22Rv1 (cell line): ENCODE results near the gene DMD.

Source experiments
- H3K27ac ChIP-seq: fragments of 450-650 bp; 2 replicates; pipeline ENCODE4 v1.5.1; 2017
- ZFX ChIP-seq: fragments of 450-650 bp; IDR thresholded peaks from 2 replicates; pipeline ENCODE4 v1.6.1; 2017; ENCODE audit warnings: antibody characterized with exemption, borderline replicate concordance
- TF ChIP-seq, protein P1 (sequence below): fragments of 450-650 bp; IDR thresholded peaks from 2 replicates; pipeline ENCODE4 v1.5.1; 2017; ENCODE audit warnings: mild to moderate bottlenecking

Gene DMD

DNA sequence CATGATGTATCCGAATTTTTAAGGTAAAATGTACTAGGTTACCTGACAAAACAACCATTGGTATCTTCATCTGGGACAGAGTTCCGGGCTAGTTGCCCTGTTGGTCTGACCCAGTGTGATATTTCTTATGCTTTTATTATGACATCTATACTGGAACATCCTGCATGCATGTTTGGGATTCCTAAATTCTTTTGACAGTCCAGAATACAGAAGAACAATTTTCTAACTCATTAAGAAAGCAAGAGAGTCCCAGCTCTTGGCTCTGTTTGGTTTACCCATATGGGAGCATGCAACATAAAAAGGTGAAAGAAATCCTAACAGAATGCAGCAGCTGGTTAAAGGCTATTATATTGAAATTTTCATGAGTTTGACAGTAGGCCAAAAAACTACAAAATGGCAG, 1891.8 kb downstream of the DMD start:
- TF ChIP-seq, protein P1, sequence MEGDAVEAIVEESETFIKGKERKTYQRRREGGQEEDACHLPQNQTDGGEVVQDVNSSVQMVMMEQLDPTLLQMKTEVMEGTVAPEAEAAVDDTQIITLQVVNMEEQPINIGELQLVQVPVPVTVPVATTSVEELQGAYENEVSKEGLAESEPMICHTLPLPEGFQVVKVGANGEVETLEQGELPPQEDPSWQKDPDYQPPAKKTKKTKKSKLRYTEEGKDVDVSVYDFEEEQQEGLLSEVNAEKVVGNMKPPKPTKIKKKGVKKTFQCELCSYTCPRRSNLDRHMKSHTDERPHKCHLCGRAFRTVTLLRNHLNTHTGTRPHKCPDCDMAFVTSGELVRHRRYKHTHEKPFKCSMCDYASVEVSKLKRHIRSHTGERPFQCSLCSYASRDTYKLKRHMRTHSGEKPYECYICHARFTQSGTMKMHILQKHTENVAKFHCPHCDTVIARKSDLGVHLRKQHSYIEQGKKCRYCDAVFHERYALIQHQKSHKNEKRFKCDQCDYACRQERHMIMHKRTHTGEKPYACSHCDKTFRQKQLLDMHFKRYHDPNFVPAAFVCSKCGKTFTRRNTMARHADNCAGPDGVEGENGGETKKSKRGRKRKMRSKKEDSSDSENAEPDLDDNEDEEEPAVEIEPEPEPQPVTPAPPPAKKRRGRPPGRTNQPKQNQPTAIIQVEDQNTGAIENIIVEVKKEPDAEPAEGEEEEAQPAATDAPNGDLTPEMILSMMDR = no peak
- TF ChIP-seq ZFX = no peak
- no peak overlapping the region for H3K27ac ChIP-seq

DNA sequence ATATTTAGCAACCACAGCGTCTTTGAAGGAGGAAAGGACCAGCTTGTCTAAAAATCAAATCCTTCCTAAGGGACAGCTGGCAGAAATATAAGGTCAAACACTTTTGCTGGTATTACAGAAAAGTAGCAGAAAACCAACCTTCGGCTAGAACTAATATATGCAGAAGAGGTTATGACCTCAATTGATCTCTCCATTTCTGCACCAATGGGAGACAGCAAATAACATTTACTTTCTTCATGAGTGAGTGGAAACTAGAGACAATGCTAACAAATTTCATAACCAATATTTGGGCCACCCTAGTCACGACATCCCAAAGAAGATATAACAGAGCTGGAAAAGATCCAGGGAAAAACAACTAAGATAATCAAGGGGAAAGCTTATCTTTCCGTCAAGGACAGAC, 1892.5 kb downstream of the DMD start:
- H3K27ac ChIP-seq = no peak overlapping the region
- no peak for TF ChIP-seq ZFX
- TF ChIP-seq, protein P1 = no peak

DNA sequence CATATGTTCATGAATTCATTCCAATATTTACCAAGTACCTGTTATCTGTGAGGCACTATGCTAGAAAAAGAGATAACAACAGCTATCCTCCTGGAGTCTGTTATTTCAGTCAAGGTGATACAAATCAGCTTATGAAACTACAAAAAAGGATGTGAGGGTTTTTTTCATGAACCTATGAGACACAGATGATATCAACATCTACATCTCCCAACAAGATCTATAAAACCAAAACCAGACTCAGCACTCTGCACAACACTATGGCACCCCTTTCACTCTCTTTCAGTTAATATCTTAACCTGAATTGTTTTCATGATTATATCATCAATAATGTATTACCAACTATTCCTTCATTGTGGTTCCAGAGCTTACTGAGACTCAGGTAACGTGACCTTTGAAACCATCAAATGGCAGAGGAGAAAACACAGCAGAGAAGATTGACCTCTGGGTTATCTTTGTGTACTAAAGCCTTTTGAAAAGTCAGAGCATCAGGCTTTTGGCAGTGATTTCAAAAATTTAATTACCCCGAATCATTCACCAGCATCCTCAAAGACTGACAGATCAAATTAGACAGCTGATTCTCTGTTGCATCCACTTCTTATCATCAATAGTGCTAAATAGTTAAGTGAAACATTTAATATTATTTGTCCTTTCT, 1894.9 kb downstream of the DMD start:
- no peak for TF ChIP-seq ZFX
- TF ChIP-seq, protein P1 = no peak
- no peak overlapping the region for H3K27ac ChIP-seq

DNA sequence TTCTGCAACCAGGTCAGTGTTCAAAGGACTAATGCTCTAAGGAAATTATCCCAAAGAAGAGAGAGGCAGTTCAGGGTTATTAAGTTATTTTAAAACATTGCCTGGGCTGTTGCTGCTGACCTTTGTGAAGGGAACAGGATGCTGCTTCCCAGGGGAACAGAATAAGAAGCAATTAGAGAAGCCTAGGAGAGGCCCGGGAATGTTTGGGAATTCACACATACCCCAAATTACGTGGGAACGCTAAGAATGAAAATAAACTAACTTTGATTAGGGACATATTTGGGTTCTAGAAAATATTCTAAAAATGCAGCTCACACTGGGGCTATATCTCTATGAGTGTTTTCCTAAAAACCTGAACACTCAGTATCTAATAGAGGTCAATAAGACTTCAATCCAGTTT, 1896.4 kb downstream of the DMD start:
- no peak overlapping the region for H3K27ac ChIP-seq
- no peak for TF ChIP-seq ZFX
- TF ChIP-seq, protein P1 = no peak

DNA sequence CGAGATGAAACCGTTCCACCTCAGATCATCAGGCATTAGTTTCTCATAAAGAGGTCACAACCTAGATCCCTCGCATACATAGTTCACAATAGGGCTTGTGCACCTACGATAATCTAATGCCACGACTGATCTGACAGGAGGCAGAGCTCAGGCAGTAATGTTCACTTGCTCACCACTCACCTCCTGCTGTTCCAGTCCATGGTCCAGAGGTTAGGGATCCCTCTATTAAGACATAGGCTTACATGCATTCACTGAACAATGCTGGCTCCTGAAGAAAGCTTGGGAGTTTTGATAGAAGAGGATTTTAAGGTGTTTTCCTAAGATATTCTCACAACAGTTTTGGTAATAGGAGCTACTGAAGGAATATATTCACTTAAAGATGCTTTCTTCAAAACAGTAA, 1903.4 kb downstream of the DMD start:
- H3K27ac ChIP-seq = no peak overlapping the region
- TF ChIP-seq, protein P1 = no peak
- no peak for TF ChIP-seq ZFX

DNA sequence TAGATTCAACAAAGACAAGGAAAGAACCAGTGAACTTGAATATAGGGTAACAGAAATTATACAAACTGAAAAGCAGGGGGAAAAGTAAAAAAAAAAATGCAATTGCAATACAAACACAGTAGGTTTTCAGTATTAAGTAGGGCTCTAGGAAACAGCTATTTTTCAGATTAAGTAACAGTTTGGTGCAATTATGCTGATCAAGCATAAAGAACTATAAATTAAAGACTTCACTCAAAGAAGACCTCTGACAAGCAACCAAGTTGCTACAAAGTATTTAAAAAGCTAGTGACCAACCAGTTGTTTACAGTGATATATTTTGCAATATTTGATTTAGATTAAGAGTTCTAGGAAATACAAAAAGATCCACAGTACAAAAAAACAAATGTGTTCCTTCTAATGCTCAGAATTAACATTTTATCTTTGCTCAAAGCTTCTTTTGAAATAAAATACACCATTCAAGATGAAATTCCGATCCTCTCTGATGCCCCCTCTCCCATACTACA, 1908.7 kb downstream of the DMD start:
- TF ChIP-seq, protein P1 = no peak
- no peak for TF ChIP-seq ZFX
- H3K27ac ChIP-seq = no peak overlapping the region

DNA sequence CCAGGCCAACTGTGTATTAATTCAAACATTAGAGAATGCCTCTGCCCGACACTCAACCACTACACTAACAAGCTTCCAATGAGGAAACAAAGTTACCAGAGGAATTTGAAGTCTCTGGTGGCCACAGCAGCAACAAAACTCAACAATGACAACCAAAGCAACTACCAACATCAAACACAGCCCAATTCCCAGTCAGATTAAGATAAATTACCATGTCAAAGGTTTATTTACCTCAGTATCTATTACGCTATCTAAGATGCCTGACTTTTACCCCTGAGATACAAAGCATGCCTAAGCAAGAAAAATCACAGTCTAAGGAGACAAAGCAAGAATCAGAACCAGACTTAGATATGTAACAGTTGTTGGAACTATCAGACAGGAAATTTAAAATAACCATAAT, 1909.4 kb downstream of the DMD start:
- TF ChIP-seq, protein P1 = no peak
- no peak for TF ChIP-seq ZFX
- no peak overlapping the region for H3K27ac ChIP-seq
